GM18867 (cell line): ENCODE measurements around the gene PLK5.
"Not testable (repeated sequence)": the region's sequence is repeated elsewhere in the genome, so short reads cannot be mapped to it uniquely, and the experiment has no call there.

Source experiments
- ATAC-seq: cut with Tn5 transposase; IDR thresholded peaks from one replicate; pipeline ENCODE4 v1.9.1; 2021; ENCODE audit warnings: mild to moderate bottlenecking, moderate library complexity; ENCODE audit not compliant: unreplicated experiment

The PLK5 gene

GRCh38 chr19:1491114-1491848 is 32.6 kb upstream of the PLK5 start, which contains the start of gene REEP6:
Gene REEP6 (plus strand): TSS chr19:1491181. CDS start chr19:1491270, 89 bp downstream.
- no peak for ATAC-seq

- ATAC-seq, result no peak
Observed at GRCh38 chr19:1491849-1492170, 32.1 kb upstream of the PLK5 start.

GRCh38 chr19:1492474-1493006 is 31.3 kb upstream of the PLK5 start:
- ATAC-seq, result no peak

- no peak for ATAC-seq
Observed at GRCh38 chr19:1494115-1494815, 29.6 kb upstream of the PLK5 start.

- no peak for ATAC-seq
Observed at GRCh38 chr19:1495051-1495798, 28.7 kb upstream of the PLK5 start.

GRCh38 chr19:1495799-1496713 is 27.8 kb upstream of the PLK5 start:
- no peak for ATAC-seq

- no peak for ATAC-seq
Observed at GRCh38 chr19:1496714-1497577, 26.9 kb upstream of the PLK5 start.

- no peak for ATAC-seq
Observed at GRCh38 chr19:1497578-1498235, 26.2 kb upstream of the PLK5 start.

- not testable (repeated sequence) for ATAC-seq
Observed at GRCh38 chr19:1499231-1499630, 24.6 kb upstream of the PLK5 start.

GRCh38 chr19:1501200-1501595 is 22.7 kb upstream of the PLK5 start:
- no peak for ATAC-seq

GRCh38 chr19:1502433-1503088 is 21.3 kb upstream of the PLK5 start:
- ATAC-seq, result no peak

- ATAC-seq, result no peak
Observed at GRCh38 chr19:1503089-1503924, 20.6 kb upstream of the PLK5 start.

- ATAC-seq, result no peak
Observed at GRCh38 chr19:1503925-1504773, 19.7 kb upstream of the PLK5 start.

GRCh38 chr19:1505012-1505411 is 18.9 kb upstream of the PLK5 start:
- ATAC-seq, result no peak

- ATAC-seq, result no peak
Observed at GRCh38 chr19:1505991-1506881, 17.6 kb upstream of the PLK5 start.

GRCh38 chr19:1507192-1507660 is 16.7 kb upstream of the PLK5 start:
- no peak for ATAC-seq
